ENCODE data around the gene PPP3CA.

DNA sequence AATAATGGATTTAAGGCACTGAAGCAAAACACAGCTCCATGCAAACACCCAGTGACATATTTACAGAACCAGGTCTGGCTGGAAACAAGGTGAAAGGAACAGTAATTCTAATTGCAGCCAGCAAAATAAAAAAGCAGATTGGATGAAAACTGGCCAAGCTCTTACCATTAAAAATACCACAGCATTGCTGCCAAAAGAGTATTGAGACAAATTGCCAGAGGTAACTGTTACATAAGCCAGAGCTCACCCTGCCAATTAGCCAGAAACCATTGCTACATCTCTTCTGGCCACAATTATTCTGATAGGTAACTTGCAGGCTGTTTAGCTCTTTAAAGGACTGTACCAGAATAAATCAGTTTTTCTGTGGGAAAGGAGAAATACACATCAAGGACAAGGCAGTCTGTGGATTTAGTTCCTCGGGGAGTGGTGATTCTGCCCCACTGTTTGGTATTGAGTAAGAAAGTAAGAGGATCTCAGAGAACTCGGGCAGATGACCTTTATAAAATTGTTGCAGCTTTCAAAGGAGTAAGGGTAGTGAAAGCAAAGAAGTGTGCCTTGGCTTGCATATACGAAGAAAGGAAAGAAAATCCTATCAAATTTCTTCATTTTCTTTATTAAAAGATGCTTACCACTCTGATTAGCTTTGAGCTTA, 369.5 kb downstream of the PPP3CA start:
- TF ChIP-seq POLR2A (IDR thresholded peaks at IDR 0.05), result no peak
- TF ChIP-seq, protein P1, sequence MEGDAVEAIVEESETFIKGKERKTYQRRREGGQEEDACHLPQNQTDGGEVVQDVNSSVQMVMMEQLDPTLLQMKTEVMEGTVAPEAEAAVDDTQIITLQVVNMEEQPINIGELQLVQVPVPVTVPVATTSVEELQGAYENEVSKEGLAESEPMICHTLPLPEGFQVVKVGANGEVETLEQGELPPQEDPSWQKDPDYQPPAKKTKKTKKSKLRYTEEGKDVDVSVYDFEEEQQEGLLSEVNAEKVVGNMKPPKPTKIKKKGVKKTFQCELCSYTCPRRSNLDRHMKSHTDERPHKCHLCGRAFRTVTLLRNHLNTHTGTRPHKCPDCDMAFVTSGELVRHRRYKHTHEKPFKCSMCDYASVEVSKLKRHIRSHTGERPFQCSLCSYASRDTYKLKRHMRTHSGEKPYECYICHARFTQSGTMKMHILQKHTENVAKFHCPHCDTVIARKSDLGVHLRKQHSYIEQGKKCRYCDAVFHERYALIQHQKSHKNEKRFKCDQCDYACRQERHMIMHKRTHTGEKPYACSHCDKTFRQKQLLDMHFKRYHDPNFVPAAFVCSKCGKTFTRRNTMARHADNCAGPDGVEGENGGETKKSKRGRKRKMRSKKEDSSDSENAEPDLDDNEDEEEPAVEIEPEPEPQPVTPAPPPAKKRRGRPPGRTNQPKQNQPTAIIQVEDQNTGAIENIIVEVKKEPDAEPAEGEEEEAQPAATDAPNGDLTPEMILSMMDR (IDR thresholded peaks at IDR 0.05), result no peak
